ENCODE data around the gene MDH1B.
"Not testable (repeated sequence)": the region's sequence is repeated elsewhere in the genome, so short reads cannot be mapped to it uniquely, and the experiment has no call there.

The MDH1B gene

GRCh38 chr2:206765242-206766056 lies at the start of gene MDH1B, which contains the start of gene FASTKD2:
MDH1B (minus strand) TSS chr2:206765328; CDS start chr2:206765271, 57 bp downstream.
FASTKD2 (plus strand) TSS chr2:206765606; CDS start chr2:206766694, 1,088 bp downstream.
- DNase-seq = peak; percentile 92

DNA sequence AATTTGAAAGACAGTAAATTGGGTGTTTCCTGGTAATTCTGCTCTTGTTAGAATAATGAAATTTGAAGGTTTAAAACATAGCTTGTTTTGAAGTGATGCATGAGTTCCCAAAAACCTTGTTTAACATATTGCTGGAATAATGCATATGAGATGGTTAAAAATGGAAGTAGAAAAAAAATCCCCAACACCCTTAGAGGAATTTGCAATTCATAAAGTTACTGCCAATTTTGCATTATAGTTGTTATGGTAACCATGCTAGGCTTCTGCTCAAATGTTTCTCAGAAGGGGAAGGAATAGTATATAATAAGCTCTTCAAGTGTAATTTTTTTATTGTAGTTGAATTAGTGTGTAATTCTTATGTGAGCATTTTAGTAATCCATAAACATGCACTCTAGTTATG lies 49.4 kb upstream of the MDH1B start:
- no peak for DNase-seq

DNA sequence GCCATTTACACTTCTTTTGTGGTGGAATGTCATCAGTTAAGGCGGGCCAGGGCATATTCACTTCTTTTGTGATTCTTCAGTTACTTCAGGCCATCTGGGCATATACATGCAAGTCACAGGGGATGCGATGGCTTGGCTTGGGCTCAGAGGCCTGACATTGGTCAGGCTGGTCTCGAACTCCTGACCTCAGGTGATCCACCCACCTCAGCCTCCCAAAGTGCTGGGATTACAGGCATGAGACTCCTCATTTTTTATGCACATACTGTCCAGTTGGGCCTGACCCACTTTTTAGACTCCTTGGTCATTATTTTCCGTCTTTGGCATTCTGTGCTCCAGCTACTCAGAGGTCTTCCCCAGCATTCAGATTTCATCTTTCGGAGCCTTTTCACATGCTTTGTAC lies 47.3 kb upstream of the MDH1B start:
- not testable (repeated sequence) for DNase-seq

GRCh38 chr2:206807624-206808023 lies 42.5 kb upstream of the MDH1B start:
- DNase-seq = not testable (repeated sequence)

DNA sequence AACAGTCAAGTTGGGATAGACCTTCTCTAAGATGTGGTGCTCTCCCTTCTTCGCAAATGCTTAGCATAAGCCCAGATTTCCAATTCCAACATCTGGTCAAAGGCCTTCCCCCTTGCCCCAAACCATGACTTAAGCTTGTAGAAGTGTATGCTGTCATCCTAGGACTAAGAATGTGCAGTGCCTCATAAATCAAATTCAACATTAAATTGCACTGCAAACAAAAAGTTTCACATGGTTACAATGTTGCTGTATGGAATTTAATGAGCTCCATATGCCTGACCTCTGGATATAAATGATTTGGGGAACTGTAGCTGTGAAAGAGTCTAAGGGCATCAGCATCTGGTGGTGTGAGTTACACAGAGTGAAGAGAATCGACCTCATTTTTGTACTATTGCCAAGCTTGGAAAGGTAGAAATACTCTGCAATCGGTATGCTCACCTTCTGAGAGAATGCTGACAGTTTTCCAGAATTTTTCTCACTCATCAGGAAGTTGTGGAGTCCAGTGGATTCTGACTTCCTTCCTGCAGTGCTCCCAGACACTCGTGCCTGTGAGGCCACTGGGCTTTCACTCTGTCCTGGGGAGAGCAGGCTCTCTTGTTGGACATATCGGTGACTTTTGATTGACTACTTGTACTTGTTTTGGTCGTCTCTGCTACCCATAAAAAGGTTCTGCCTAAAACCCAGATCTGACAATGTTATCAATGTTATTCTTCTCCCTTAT lies 40.9 kb upstream of the MDH1B start:
- no peak for DNase-seq

- DNase-seq = no peak
Measured at GRCh38 chr2:206804326-206804725, 39.2 kb upstream of the MDH1B start.

DNA sequence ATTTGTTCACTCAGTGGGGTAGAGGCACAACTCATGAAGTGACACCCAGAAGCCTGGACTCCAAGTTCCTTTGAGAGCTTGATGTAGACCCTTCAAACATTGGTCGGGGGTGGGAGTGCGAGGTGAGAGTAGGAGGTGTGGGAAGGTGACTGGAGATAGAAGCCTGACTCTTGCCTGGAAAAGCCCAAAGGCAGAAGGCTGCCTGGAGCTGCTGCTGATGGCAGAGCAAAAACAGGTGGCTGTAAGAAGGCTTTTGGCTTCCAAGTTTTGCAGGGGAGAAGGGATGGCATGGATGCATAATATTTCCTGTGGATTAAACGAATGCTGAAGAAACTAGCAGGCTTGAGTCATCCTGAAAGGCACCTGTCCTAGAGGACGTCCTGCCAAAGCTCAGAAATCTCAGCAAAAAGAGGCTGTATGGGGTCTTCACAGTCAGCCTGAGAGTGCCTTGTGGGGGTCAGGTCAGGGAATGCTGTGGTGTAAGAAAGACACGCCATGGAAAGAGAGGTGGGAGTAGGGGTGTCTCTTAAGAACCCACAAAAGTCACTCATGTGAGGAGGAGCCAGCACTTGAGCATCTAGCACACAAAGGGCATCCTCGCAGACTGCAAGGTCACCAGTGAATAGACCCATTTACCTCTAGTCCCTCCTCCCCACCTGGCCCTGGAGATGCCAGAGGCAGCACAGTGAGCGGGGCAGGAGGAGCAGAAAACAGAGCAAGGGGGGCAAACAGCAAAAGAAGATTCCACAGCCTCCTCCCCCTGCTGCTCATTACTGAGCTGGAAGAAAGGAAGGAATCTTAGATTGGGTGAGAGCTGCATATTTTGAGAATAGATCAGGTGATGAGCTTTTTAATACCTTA lies 37.8 kb upstream of the MDH1B start:
- no peak for DNase-seq

- no peak for DNase-seq
Measured at GRCh38 chr2:206801418-206802189, 36.5 kb upstream of the MDH1B start.

GRCh38 chr2:206800506-206801417 lies 35.6 kb upstream of the MDH1B start:
- DNase-seq = peak; percentile 71

- DNase-seq = peak; percentile 91
Measured at GRCh38 chr2:206799083-206799482, 34.0 kb upstream of the MDH1B start.

DNA sequence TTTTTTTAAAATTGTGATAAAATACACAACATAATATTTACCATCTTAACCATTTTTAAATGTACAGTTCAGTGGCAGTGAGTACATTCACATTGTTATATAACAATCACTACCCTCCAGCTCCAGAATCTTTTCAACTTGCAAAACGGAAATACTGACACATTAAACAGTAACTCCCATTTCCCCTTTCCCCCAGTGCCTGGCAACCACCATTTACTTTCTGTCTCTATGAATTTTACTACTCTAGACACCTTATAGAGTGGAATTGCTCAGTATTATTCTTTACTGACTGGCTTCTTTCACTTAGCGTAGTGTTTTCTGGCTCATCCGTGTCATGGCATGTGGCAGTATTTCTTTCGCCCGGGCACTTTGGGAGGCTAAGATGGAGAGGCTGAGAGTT lies 32.9 kb upstream of the MDH1B start:
- peak; percentile 69 for DNase-seq

GRCh38 chr2:206797376-206797775 lies 32.2 kb upstream of the MDH1B start:
- no peak for DNase-seq

- DNase-seq = no peak
Measured at GRCh38 chr2:206792645-206793044, 27.5 kb upstream of the MDH1B start.

- no peak for DNase-seq
Measured at GRCh38 chr2:206790311-206790935, 25.3 kb upstream of the MDH1B start.

DNA sequence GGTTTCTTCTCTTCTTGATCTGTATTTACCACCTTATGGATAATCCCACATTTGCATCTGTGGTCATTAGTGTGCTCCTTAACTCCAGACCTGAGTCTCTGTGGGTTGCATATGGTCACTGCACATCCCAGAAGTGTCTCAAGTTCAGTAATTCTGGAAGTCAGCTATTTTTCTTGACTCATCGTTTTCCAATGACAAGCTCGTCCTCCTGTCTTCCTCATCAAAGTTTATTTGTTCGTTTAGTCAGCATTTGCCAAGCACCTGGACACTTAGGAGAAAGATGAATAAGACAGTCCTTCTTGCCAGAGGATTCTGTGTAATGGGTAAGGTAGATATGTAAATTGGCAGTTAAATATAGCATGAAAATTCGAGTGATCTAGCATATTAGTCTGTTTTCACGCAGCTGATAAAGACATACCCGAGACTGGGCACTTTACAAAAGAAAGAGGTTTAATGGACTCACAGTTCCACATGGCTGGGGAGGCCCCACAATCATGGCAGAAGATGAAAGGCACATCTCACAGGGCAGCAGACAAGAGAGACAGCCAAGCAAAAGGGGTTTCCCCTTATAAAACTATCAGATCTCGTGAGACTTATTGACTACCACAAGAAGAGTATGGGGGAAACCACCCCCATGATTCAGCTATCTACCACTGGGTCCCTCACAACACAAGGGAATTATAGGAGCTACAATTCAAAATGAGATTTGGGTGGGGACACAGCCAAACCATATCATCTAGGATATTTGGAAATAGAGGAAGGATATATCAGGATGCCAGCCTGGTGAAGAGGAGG lies 19.6 kb upstream of the MDH1B start:
- DNase-seq = no peak

GRCh38 chr2:206783718-206784117 lies 18.6 kb upstream of the MDH1B start:
- no peak for DNase-seq

DNA sequence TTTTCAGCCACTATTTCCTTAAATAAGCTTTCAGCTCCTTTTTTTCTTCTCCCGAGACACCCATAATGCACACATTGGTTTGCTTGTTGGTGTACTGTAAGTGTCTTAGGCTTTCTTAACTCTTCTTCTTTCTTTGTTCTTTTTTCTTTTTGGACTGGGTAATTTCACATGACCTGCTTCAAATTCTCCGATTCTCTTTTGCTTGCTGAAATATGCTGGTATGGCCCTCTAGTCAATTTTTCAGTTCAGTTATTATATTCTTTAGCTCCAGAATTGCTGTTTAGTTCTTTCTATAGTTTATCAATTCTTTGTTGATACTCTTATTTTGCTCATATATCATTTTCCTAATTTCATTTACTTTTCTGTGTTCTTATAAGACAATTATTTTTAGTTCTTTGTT lies 15.5 kb upstream of the MDH1B start:
- DNase-seq = no peak

DNA sequence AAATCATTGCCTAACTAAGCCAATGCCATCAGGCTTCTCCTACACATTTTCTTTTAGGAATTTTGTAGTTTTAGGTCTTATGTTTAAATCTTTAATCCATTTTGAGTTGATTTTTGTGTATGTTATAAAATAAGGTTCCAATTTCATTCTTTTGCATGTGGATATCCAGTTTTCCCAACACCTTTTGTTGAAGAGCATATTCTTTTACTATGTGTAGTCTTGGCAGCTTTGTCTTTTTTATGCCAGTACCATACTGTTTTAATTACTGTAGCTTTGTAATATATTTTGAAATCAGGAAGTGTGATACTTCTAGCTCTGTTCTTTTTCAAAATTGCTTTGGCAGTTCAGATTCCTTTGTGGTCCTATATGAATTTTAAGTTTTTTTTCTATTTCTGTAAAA lies 11.3 kb upstream of the MDH1B start:
- DNase-seq = no peak

DNA sequence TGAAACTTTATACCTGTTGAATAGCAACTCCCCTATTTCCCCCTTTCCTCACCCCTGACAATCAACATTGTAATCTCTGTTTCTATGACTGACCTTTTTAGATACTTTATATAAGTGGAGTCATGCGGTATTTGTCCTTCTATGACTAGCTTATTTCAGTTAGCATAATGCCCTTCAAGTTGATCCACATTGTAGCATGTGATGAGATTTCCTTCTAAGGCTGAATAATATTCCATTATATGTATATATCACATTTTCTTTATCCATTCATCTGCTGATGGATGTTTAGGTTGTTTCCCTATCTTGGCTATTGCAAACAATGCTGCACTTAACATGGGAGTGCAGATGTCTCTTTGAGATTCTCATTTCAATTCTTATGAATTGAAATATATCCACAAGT lies 9.7 kb upstream of the MDH1B start:
- DNase-seq = no peak

Measured in inflammatory macrophage treated with lipopolysaccharide for 4 hours (primary cell).